Measurements from ENCODE around the gene GALNT1.

GALNT1 gene

GRCh38 chr18:35625232-35625631 lies 43.7 kb downstream of the GALNT1 start:
- no peak for TF ChIP-seq CTCF (IDR thresholded peaks at IDR 0.05; ENCODE audit: low read depth, low read length)
- H3K4me3 ChIP-seq (ENCODE audit: low read depth, low read length): no peak overlapping the region

GRCh38 chr18:35633761-35634160 lies 52.2 kb downstream of the GALNT1 start:
- no peak for TF ChIP-seq CTCF (IDR thresholded peaks at IDR 0.05; ENCODE audit: low read depth, low read length)
- no peak overlapping the region for H3K4me3 ChIP-seq (ENCODE audit: low read depth, low read length)

- TF ChIP-seq CTCF (IDR thresholded peaks at IDR 0.05; ENCODE audit: low read depth, low read length): no peak
- no peak overlapping the region for H3K4me3 ChIP-seq (ENCODE audit: low read depth, low read length)
Measured at GRCh38 chr18:35634323-35634722, 52.8 kb downstream of the GALNT1 start.

GRCh38 chr18:35635170-35635569 lies 53.6 kb downstream of the GALNT1 start:
- H3K4me3 ChIP-seq (ENCODE audit: low read depth, low read length): no peak overlapping the region
- TF ChIP-seq CTCF (IDR thresholded peaks at IDR 0.05; ENCODE audit: low read depth, low read length): no peak

- no peak overlapping the region for H3K4me3 ChIP-seq (ENCODE audit: low read depth, low read length)
- no peak for TF ChIP-seq CTCF (IDR thresholded peaks at IDR 0.05; ENCODE audit: low read depth, low read length)
Measured at GRCh38 chr18:35637227-35637626, 55.7 kb downstream of the GALNT1 start.

GRCh38 chr18:35639296-35639695 lies 57.8 kb downstream of the GALNT1 start:
- no peak for TF ChIP-seq CTCF (IDR thresholded peaks at IDR 0.05; ENCODE audit: low read depth, low read length)
- no peak overlapping the region for H3K4me3 ChIP-seq (ENCODE audit: low read depth, low read length)

- no peak for TF ChIP-seq CTCF (IDR thresholded peaks at IDR 0.05; ENCODE audit: low read depth, low read length)
- H3K4me3 ChIP-seq (ENCODE audit: low read depth, low read length): no peak overlapping the region
Measured at GRCh38 chr18:35641467-35641866, 59.9 kb downstream of the GALNT1 start.
